Ascending aorta (tissue), 2 donors: Measurements from ENCODE around the gene MRRF. TPM values are rescaled to one million over a fixed set of nuclear protein-coding genes. Genes with fewer than 3 reads are reported as not detected.

Experiments
- DNase-seq, 2 donors: peaks; one replicate each; pipeline ENCODE4 v3.0.0-alpha.2; 2019; ENCODE audit warnings: low spot score in 2 of 2
- H3K27ac ChIP-seq, 2 donors: fragments of 200-600 bp; sonication (generic); one replicate each; pipeline ENCODE4 v1.5.1; 2016 to 2017; ENCODE audit warnings: mild to moderate bottlenecking in 1 of 2
- H3K27me3 ChIP-seq: fragments of 200-600 bp; sonication (generic); one replicate; pipeline ENCODE4 v1.5.1; 2017
- H3K36me3 ChIP-seq, 2 donors: fragments of 200-600 bp; sonication (generic); one replicate each; pipeline ENCODE4 v1.5.1; 2016
- H3K4me1 ChIP-seq, 2 donors: fragments of 200-600 bp; sonication (generic); one replicate each; pipeline ENCODE4 v1.5.1; 2016 to 2017; ENCODE audit warnings: mild to moderate bottlenecking in 1 of 2
- H3K4me3 ChIP-seq, 2 donors: fragments of 200-600 bp; sonication (generic); one replicate each; pipeline ENCODE4 v1.5.1; 2016 to 2017; ENCODE audit warnings: mild to moderate bottlenecking in 1 of 2
- H3K9me3 ChIP-seq, 2 donors: fragments of 200-600 bp; sonication (generic); one replicate each; pipeline ENCODE4 v1.5.1; 2016
- intact Hi-C: fragments of 100-400 bp; cut with DNase I; formaldehyde crosslinking; loops from one replicate; pipeline ENCODE4 v1.15.1; 2023
- total RNA-seq: library from RNA; depleted of rRNA; stranded (reverse); fragments of >200 nt; gene quantifications from one replicate; pipeline ENCODE4 v1.1.0, GENCODE V29; 2016
- TF ChIP-seq, protein P1 (sequence below), 3 experiments: fragments of 200-600 bp in 2 of 3; fragments of 450-650 bp in 1 of 3; sonication (generic) in 2 of 3; IDR thresholded peaks; one replicate each; pipeline ENCODE4 v1.5.1; 2016 to 2019; ENCODE audit warnings: antibody characterized with exemption in 3 of 3, mild to moderate bottlenecking in 1 of 3, moderate library complexity in 1 of 3

MRRF gene
- total RNA-seq, 1 donor from 2014 or later = 16.1 TPM

DNA sequence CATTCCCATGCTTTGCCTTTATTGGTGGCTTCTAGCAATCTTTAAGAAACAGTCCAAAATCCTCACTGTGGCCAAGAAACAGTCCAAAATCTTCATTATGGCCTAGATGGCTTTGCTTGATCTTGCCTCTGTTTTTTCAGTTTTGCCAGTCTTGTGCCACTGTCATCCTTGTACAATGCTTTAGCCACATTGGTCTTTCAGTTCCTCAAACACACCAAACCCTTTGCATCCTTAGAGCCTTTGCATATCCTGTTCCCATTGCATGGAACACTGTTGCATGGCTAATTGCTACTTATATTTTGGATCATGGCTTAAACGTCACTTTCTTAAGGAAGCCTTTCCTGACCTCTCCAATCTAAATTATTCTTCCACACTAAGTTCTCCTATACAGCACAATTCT lies 22.1 kb downstream of the MRRF start:
- TF ChIP-seq, protein P1, sequence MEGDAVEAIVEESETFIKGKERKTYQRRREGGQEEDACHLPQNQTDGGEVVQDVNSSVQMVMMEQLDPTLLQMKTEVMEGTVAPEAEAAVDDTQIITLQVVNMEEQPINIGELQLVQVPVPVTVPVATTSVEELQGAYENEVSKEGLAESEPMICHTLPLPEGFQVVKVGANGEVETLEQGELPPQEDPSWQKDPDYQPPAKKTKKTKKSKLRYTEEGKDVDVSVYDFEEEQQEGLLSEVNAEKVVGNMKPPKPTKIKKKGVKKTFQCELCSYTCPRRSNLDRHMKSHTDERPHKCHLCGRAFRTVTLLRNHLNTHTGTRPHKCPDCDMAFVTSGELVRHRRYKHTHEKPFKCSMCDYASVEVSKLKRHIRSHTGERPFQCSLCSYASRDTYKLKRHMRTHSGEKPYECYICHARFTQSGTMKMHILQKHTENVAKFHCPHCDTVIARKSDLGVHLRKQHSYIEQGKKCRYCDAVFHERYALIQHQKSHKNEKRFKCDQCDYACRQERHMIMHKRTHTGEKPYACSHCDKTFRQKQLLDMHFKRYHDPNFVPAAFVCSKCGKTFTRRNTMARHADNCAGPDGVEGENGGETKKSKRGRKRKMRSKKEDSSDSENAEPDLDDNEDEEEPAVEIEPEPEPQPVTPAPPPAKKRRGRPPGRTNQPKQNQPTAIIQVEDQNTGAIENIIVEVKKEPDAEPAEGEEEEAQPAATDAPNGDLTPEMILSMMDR (IDR thresholded peaks at IDR 0.05) = no peak
- Histone ChIP-seq H3K4me1 (no peaks in the 10 kb centered on the region), H3K4me3 (no peak overlapping the region), H3K27ac (no peak overlapping the region), H3K27me3 (no peaks in the 10 kb centered on the region), H3K9me3 (no peaks in the 10 kb centered on the region), H3K36me3 (peaks cover 25 to 53% of the 10 kb centered on the region in 2 donors)
- DNase-seq = no peak
- intact Hi-C loops = no loop called here

DNA sequence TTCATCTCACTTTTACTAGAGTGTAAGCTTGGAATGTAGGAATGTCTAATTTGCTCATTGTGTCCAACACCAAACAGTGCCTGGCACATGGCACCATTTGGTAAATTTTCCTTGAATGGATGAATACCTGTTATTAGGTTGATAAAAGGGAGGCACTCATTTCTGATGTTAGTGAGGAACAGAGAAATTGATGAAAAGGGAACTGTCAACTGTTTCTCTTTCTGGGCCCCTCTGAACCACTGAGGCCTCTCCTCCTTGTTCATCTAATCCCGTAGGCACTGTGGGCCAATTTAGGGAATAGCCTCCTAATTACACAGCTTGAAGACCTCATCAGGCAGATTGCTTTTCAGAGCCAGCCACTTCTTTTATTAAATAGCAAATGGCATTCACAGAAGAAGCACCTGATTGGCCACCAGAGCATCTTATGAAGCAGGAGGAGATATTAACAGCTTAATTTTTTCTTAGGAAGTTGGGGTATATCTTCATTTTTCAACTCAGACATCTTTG lies 22.6 kb downstream of the MRRF start:
- H3K4me1 ChIP-seq = no peaks in the 10 kb centered on the region
- peaks cover 29 to 58% of the 10 kb centered on the region in 2 donors for H3K36me3 ChIP-seq
- no peak overlapping the region for H3K4me3 ChIP-seq
- H3K27ac ChIP-seq = no peak overlapping the region
- no peak for DNase-seq
- intact Hi-C loops = no loop called here
- H3K27me3 ChIP-seq = no peaks in the 10 kb centered on the region
- H3K9me3 ChIP-seq = no peaks in the 10 kb centered on the region
- TF ChIP-seq, protein P1 (IDR thresholded peaks at IDR 0.05) = no peak

DNA sequence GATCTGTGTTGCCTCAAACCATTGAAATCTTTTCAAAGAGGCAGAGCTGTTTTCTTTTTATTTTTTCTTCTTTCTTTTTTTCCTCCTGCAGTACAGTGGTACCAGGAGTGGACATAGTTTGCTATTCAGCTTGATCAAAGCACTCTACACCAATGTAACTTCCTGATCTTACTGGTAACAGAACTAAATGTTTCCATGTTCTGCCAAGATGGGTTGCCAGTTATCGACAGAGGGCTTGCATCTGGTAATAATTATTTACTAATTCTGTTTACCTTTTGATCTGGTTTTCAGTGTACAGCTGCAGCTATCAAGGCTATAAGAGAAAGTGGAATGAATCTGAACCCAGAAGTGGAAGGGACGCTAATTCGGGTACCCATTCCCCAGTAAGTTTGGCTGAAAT lies 26.8 kb downstream of the MRRF start:
- Histone ChIP-seq H3K27ac (no peak overlapping the region), H3K27me3 (no peaks in the 10 kb centered on the region), H3K36me3 (peaks cover 16 to 65% of the 10 kb centered on the region in 2 donors), H3K9me3 (no peaks in the 10 kb centered on the region), H3K4me3 (no peak overlapping the region), H3K4me1 (no peaks in the 10 kb centered on the region)
- TF ChIP-seq, protein P1 (IDR thresholded peaks at IDR 0.05) = no peak
- intact Hi-C loops = no loop called here
- DNase-seq = no peak

DNA sequence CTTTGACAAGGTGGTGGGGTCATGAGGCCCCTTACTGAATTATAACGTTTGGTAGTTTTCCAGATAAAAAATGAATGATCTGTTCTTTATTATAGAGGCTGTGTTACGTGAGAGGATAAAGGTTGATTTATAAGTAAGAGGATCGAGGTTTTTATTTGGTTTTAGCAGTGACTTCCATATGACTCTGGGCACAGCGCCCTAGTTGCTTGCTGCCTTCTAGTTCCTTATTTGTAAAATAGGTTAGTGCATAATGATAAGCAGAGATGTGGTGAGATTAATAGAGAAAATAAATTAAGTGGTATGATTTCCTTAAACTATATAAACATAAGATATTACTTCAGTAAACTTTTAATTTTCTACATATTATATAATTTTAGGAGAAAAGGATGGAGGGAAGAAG lies 29.8 kb downstream of the MRRF start:
- H3K27me3 ChIP-seq = no peaks in the 10 kb centered on the region
- DNase-seq = no peak
- intact Hi-C loops = no loop called here
- H3K36me3 ChIP-seq = peaks cover 10 to 54% of the 10 kb centered on the region in 2 donors
- TF ChIP-seq, protein P1 (IDR thresholded peaks at IDR 0.05) = no peak
- H3K9me3 ChIP-seq = no peaks in the 10 kb centered on the region
- no peak overlapping the region for H3K27ac ChIP-seq
- H3K4me3 ChIP-seq = no peak overlapping the region
- H3K4me1 ChIP-seq = no peaks in the 10 kb centered on the region

DNA sequence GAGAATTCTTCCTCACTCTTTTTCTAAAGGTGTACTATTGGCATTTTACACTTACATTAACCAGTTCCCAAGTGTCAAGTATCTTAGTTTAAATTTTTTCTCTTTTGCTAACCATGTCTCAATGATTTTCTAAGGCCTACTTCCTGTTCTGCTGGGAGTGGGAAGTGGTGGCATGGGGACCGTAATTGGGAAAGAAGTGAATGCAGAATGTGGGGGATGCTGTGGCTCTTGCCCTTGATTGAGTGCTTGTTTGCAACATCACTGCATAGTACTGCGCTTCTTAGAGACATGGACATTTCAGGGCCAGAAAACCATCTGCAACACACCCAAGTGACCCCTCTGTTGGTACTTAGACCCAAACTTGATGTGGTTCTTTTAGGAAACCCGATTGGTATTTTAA lies 32.8 kb downstream of the MRRF start:
- H3K4me1 ChIP-seq = no peaks in the 10 kb centered on the region
- no peaks in the 10 kb centered on the region for H3K27me3 ChIP-seq
- H3K4me3 ChIP-seq = no peak overlapping the region
- TF ChIP-seq, protein P1 (IDR thresholded peaks at IDR 0.05) = no peak
- H3K9me3 ChIP-seq = no peaks in the 10 kb centered on the region
- intact Hi-C loops = no loop called here
- peaks cover 4 to 50% of the 10 kb centered on the region in 2 donors for H3K36me3 ChIP-seq
- no peak overlapping the region for H3K27ac ChIP-seq
- DNase-seq = no peak
